Transverse colon (tissue), 4 donors: ENCODE data around the gene PLCB1. TPM values are rescaled to one million over a fixed set of nuclear protein-coding genes. Genes with fewer than 3 reads are reported as not detected.

Source experiments
- DNase-seq: peaks from one replicate; pipeline ENCODE4 v3.0.0-alpha.2; 2019
- H3K27ac ChIP-seq, 4 donors: fragments of 200-600 bp; sonication (generic); 2 replicates each; pipeline ENCODE4 v1.5.1; 2016 to 2018; ENCODE audit warnings: inconsistent platforms in 4 of 4
- H3K27me3 ChIP-seq: fragments of 200-600 bp; sonication (generic); 2 replicates; pipeline ENCODE4 v1.5.1; 2017; ENCODE audit warnings: inconsistent platforms
- H3K36me3 ChIP-seq, 4 donors: fragments of 200-600 bp; sonication (generic); 2 replicates each; pipeline ENCODE4 v1.5.1; 2017 to 2019; ENCODE audit warnings: inconsistent platforms in 4 of 4
- H3K4me1 ChIP-seq, 4 donors: fragments of 200-600 bp; sonication (generic); 2 replicates each; pipeline ENCODE4 v1.5.1; 2017 to 2020; ENCODE audit warnings: inconsistent platforms in 4 of 4
- H3K4me3 ChIP-seq, 4 donors: fragments of 200-600 bp; sonication (generic); 1 replicate in 1 of 4; 2 replicates in 3 of 4; pipeline versions ENCODE4 v1.5.1 to v1.6.1; 2017 to 2019; ENCODE audit warnings: inconsistent platforms in 4 of 4
- H3K9me3 ChIP-seq, 2 donors: fragments of 200-600 bp; sonication (generic); 2 replicates each; pipeline ENCODE4 v1.5.1; 2017 to 2019; ENCODE audit warnings: inconsistent platforms in 2 of 2
- CTCF ChIP-seq, 5 experiments: fragments of 200-600 bp in 3 of 5; fragments of 450-650 bp in 2 of 5; sonication (generic) in 3 of 5; IDR thresholded peaks; 1 replicate in 2 of 5; 2 replicates in 3 of 5; pipeline ENCODE4 v1.5.1; 2016 to 2017; ENCODE audit warnings: antibody characterized with exemption in 5 of 5, inconsistent platforms in 3 of 5, mild to moderate bottlenecking in 2 of 5, moderate library complexity in 1 of 5
- EP300 ChIP-seq: sonication (generic); formaldehyde crosslinking; IDR thresholded peaks from one replicate; pipeline ENCODE4 v1.6.1; 2017; ENCODE audit warnings: antibody characterized with exemption, low read depth
- POLR2A ChIP-seq: fragments of 450-650 bp; IDR thresholded peaks from one replicate; pipeline ENCODE4 v1.6.1; 2016; ENCODE audit warnings: antibody characterized with exemption, mild to moderate bottlenecking, moderate library complexity
- POLR2AphosphoS5 ChIP-seq, 3 donors: sonication (generic); formaldehyde crosslinking; IDR thresholded peaks; one replicate each; pipeline ENCODE4 v1.6.1; 2016; ENCODE audit warnings: antibody characterized with exemption in 3 of 3
- WGBS, 2 donors: methylation state at CpG; one replicate each; pipeline ENCODE4 v1.1.5; 2018; ENCODE audit warnings: low coverage in 1 of 2; 5-methylcytosine and 5-hydroxymethylcytosine counted together
- in situ Hi-C, 4 donors: fragments of 200-750 bp; cut with MboI; loops; one replicate each; pipeline versions ENCODE4 v1.15.0 to v1.15.1; 2017; ENCODE audit warnings: low sequenced_read_pairs in 3 of 4, low pct_ligation_motif_present in 1 of 4, low pct_unique_long_range_greater_than_20kb in 1 of 4
- intact Hi-C: fragments of 100-400 bp; cut with DNase I; formaldehyde crosslinking; loops from one replicate; pipeline ENCODE4 v1.15.1; 2023; ENCODE audit warnings: low total_unique reads
- total RNA-seq, 4 donors: library from RNA; depleted of rRNA; stranded (reverse); fragments of >200 nt; gene quantifications; one replicate each; pipeline ENCODE4 v1.1.0, GENCODE V29; 2016

The PLCB1 gene
- total RNA-seq, 4 donors from 2014 or later, result 13.1 to 18.6 (median 15.8) TPM

GRCh38 chr20:8369311-8369710, 237.2 kb downstream of the PLCB1 start:
- Histone ChIP-seq H3K36me3 (no peaks in the 10 kb centered on the region), H3K27ac (no peak overlapping the region), H3K4me1 (no peaks in the 10 kb centered on the region), H3K4me3 (no peak overlapping the region), H3K9me3 (no peaks in the 10 kb centered on the region), H3K27me3 (no peaks in the 10 kb centered on the region)
- in situ Hi-C loops, result no loop called here
- 85 to 100% methylated on average over 2 of the region's 2 CpGs for WGBS, 2 donors
- DNase-seq, result no peak
- intact Hi-C loops, result loop anchor here (10.0 kb wide), 1 partner anchor 235 kb away; the partner anchor contains the start of gene PLCB1
- TF ChIP-seq EP300 (no peak), POLR2AphosphoS5 (IDR thresholded peaks at IDR 0.05) (no peak), CTCF (IDR thresholded peaks at IDR 0.05) (no peak), POLR2A (no peak)

- Histone ChIP-seq H3K9me3 (no peaks in the 10 kb centered on the region), H3K4me3 (no peak overlapping the region), H3K27me3 (no peaks in the 10 kb centered on the region), H3K4me1 (no peaks in the 10 kb centered on the region), H3K27ac (no peak overlapping the region), H3K36me3 (no peaks in the 10 kb centered on the region)
- in situ Hi-C loops, result no loop called here
- 88 to 89% methylated on average over 5 of the region's 5 CpGs for WGBS, 2 donors
- intact Hi-C loops, result no loop called here
- TF ChIP-seq POLR2AphosphoS5 (IDR thresholded peaks at IDR 0.05) (no peak), POLR2A (no peak), CTCF (IDR thresholded peaks at IDR 0.05) (no peak), EP300 (no peak)
- no peak for DNase-seq
These were observed 238.7 kb downstream of the PLCB1 start for GRCh38 chr20:8370774-8371173.

GRCh38 chr20:8372824-8373380, 240.8 kb downstream of the PLCB1 start:
- in situ Hi-C loops, result no loop called here
- TF ChIP-seq POLR2AphosphoS5 (IDR thresholded peaks at IDR 0.05), result no peak
- TF ChIP-seq POLR2A, result no peak
- no peak for TF ChIP-seq CTCF (IDR thresholded peaks at IDR 0.05)
- TF ChIP-seq EP300, result no peak
- no peak for DNase-seq
- Histone ChIP-seq H3K4me1 (no peaks in the 10 kb centered on the region), H3K36me3 (no peaks in the 10 kb centered on the region), H3K9me3 (no peaks in the 10 kb centered on the region), H3K4me3 (no peak overlapping the region), H3K27me3 (no peaks in the 10 kb centered on the region), H3K27ac (no peak overlapping the region)
- 49 to 54% methylated on average over 4 to 5 of the region's 5 CpGs for WGBS, 2 donors
- intact Hi-C loops, result no loop called here

- DNase-seq, result no peak
- H3K36me3 ChIP-seq, result no peaks in the 10 kb centered on the region
- WGBS, 2 donors, result 100% methylated on average over 1 of the region's 1 CpG
- H3K4me3 ChIP-seq, result no peak overlapping the region
- H3K9me3 ChIP-seq, result no peaks in the 10 kb centered on the region
- no peak overlapping the region for H3K27ac ChIP-seq
- intact Hi-C loops, result no loop called here
- no peaks in the 10 kb centered on the region for H3K27me3 ChIP-seq
- TF ChIP-seq POLR2A (no peak), POLR2AphosphoS5 (IDR thresholded peaks at IDR 0.05) (no peak), EP300 (no peak), CTCF (IDR thresholded peaks at IDR 0.05) (no peak)
- in situ Hi-C loops, result no loop called here
- no peaks in the 10 kb centered on the region for H3K4me1 ChIP-seq
These were observed 241.5 kb downstream of the PLCB1 start for GRCh38 chr20:8373579-8373978.
